H1 (cell line): Measurements from ENCODE around the gene PRRT4.

Experiments used
- CTCF ChIP-seq, 3 experiments: IDR thresholded peaks; 1 replicate in 2 of 3; 2 replicates in 1 of 3; pipeline versions ENCODE4 v1.5.1 to v1.6.1; 2011; ENCODE audit warnings: low read length in 3 of 3, mild to moderate bottlenecking in 3 of 3, inconsistent platforms in 2 of 3, low read depth in 1 of 3, moderate library complexity in 1 of 3; ENCODE audit not compliant: insufficient read depth in 1 of 3; ENCODE audit errors: control extremely low read depth in 1 of 3
- POLR2AphosphoS5 ChIP-seq: IDR thresholded peaks from 2 replicates; pipeline ENCODE4 v1.6.1; 2011; ENCODE audit warnings: low read depth, low read length
- RAD21 ChIP-seq, 2 experiments: IDR thresholded peaks in 1 of 2; conservative IDR thresholded peaks in 1 of 2; 2 replicates each; pipeline ENCODE4 v1.6.1; 2011; ENCODE audit warnings: low read depth in 2 of 2, low read length in 2 of 2, improper control_type of control experiment in 1 of 2, inconsistent platforms in 1 of 2, mild to moderate bottlenecking in 1 of 2, moderate library complexity in 1 of 2

GRCh38 chr7:128383776-128384175 lies 22.3 kb upstream of the PRRT4 start:
- TF ChIP-seq RAD21 (IDR thresholded peaks at IDR 0.05 in 1 of 2, conservative IDR thresholded peaks at IDR 0.05 in 1 of 2; ENCODE audit: low read depth in 2 of 2, low read length in 2 of 2) (no peak), CTCF (IDR thresholded peaks at IDR 0.05; ENCODE audit: control extremely low read depth in 1 of 3, insufficient read depth in 1 of 3, low read depth in 1 of 3, low read length in 3 of 3) (no peak), POLR2AphosphoS5 (no peak)
